GM12878 (cell line): Measurements from ENCODE around the gene MUC5B.

ENCODE experiments used
- EP300 ChIP-seq, 2 experiments: fragments of 150-350 bp in 1 of 2; IDR thresholded peaks; 2 replicates each; pipeline ENCODE4 v1.6.1; 2011 to 2012; ENCODE audit warnings: low read depth in 2 of 2, low read length in 2 of 2, borderline replicate concordance in 1 of 2, improper control_type of control experiment in 1 of 2, inconsistent platforms in 1 of 2; ENCODE audit not compliant: control insufficient read depth in 1 of 2
- ESRRA ChIP-seq: IDR thresholded peaks from 2 replicates; pipeline ENCODE4 v1.6.1; 2012; ENCODE audit warnings: mild to moderate bottlenecking, low read length, improper control_type of control experiment
- EZH2 ChIP-seq: IDR thresholded peaks from 2 replicates; pipeline ENCODE4 v1.6.1; 2012; ENCODE audit warnings: low read depth, mild to moderate bottlenecking, control low read depth, inconsistent platforms, low read length, borderline replicate concordance; ENCODE audit not compliant: control insufficient read depth
- JUND ChIP-seq: IDR thresholded peaks from 2 replicates; pipeline ENCODE4 v1.6.1; 2012; ENCODE audit warnings: low read depth, mild to moderate bottlenecking, low read length, improper control_type of control experiment, moderate library complexity

DNA sequence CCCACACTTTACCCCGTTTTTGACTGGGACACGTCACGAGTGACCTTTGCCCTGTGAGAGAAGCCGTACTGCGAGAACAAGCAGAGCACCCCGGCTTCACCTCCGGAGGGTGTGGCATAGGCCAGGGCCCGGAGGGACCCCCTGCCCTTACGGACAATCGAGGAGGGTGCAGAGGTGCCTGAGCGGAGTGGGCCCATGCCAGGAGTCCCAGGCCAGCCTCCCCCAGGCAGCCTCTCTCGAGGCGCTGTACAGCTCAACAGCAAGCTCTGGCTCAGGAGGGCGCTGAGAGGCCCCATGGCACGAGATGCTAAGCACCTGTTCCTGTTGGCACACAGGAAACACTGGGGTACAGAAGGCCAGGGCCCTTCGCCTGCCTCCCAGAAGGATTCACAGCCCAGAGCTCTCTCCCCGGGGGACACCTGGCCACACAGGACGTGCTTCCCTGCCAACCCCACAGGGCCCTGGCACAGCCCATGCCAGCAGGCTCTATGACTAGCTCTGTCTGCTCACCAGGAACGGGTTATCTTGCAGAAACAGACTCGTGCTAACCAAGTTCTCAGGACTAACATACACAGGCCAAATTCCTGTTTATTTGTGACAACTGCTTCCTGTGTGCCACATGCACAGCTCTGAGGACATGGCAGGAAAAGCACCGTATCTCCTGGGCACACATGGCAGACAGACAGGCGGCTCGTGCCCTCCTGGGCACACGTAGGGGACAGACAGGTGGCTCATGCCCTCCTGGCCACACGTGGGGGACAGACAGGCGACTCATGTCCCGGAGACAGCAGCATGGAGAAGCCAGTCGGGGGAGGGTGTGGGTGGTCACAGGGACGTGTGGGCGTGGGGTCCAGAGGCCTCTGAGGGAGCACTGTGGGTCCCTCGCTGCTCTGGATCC, 75.0 kb downstream of the MUC5B start:
- TF ChIP-seq EZH2: no peak
- no peak for TF ChIP-seq EP300 (IDR thresholded peaks at IDR 0.05; ENCODE audit: borderline replicate concordance in 1 of 2, control insufficient read depth in 1 of 2, low read depth in 2 of 2, low read length in 2 of 2)
- TF ChIP-seq JUND: no peak
- no peak for TF ChIP-seq ESRRA
